Measurements from ENCODE around the gene DAW1.
A peak's percentile ranks its signal among the peaks of the same experiment; 100 is the strongest.
"Not testable (repeated sequence)": the region's sequence is repeated elsewhere in the genome, so short reads cannot be mapped to it uniquely, and the experiment has no call there.

DAW1 gene, protein sequence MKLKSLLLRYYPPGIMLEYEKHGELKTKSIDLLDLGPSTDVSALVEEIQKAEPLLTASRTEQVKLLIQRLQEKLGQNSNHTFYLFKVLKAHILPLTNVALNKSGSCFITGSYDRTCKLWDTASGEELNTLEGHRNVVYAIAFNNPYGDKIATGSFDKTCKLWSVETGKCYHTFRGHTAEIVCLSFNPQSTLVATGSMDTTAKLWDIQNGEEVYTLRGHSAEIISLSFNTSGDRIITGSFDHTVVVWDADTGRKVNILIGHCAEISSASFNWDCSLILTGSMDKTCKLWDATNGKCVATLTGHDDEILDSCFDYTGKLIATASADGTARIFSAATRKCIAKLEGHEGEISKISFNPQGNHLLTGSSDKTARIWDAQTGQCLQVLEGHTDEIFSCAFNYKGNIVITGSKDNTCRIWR

DNA sequence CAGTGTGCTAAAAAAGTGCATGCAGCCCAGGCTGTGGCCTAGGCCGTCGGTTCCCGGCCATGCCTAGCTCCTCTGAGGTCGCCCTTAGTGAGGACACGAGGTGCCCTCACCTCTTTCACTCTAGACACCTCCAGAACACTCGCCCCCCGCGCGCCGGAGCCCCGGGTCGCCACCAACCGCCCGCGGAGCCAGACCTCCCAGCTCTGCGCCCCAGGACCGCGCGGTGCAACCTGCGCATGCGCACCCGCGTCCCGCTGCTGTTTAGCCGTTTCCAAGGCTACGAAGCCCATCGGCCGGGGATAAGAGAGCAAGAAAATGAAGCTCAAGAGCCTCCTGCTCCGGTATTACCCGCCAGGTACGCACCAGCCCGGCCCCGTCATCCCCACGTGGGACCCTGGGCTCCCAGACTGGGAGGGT lies at the start of gene DAW1:
TSS of gene DAW1 (plus strand) at position 257 of the 417 bp plus-strand sequence. CDS start at position 316, 59 bp downstream.
- peak in 1 of 2 experiments; percentile 32 for DNase-seq (ENCODE audit: low read depth in 2 of 2)

DNA sequence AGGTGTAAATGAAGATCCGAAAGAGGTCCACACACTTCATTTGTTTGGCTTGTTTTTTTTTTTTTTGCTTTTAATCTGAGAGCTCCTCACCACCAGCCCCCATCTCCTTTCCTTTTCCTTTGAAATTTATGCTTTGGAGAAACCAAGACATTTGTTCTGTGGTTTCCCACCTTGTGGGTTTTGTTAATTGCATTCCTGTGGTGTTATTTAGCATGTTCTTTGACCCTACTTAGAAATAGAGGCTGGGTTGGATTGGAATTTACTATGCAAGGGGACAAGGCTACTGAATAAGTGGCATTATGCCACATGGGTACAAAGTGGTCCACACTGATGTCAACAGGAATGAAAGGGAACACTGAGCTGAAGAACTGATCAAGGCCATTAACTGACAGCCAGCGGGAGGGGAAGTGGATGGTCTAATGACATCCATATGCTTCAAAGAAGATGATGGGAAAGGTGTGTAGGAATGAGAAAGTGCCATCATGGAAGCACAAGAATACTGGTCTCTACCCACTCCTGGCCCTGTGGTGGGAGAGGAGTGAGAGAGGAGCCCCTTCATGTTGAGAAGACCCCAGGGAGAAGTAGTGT lies 48.9 kb upstream of the DAW1 start:
- DNase-seq (ENCODE audit: low read depth in 2 of 2) = peak; percentile 17 to 32

DNA sequence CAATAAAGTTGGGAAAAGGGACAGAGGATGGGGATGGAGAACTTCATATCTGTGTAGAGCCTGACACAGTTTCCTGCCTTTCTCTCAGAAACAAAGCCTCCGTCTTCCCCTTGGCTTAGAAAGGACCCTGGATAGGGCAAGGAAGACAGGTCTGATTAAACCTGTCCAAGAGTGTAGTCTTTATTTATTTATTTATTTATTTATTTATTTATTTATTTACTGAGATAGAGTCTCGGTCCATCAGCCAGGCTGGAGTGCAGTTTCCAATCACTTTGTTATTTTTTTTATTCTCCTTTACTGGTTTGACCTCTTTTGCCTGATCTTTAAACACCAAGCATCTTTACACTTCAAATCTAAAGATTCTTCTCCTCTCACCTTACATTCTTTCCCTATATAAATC lies 47.5 kb upstream of the DAW1 start:
- DNase-seq (ENCODE audit: low read depth in 2 of 2) = no peak

DNA sequence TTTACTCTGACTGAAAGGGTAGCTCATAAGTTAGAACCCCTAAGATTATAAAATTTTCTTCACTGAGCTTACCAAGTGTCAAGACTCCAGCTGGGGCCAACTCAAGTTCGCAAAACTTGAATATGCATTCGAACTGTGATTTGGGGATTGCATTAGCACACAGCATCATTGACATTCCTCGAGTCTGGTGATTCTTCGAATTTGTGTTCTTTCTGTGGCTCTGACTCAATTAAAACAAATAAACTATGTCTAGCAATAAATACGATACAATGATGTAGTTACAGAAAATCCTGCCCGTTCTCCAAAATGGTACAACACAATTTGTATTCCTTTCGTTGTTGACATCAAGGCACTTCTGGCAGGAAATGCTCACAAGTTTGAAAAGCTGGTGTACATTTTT lies 46.7 kb upstream of the DAW1 start:
- DNase-seq (ENCODE audit: low read depth in 2 of 2) = no peak

DNA sequence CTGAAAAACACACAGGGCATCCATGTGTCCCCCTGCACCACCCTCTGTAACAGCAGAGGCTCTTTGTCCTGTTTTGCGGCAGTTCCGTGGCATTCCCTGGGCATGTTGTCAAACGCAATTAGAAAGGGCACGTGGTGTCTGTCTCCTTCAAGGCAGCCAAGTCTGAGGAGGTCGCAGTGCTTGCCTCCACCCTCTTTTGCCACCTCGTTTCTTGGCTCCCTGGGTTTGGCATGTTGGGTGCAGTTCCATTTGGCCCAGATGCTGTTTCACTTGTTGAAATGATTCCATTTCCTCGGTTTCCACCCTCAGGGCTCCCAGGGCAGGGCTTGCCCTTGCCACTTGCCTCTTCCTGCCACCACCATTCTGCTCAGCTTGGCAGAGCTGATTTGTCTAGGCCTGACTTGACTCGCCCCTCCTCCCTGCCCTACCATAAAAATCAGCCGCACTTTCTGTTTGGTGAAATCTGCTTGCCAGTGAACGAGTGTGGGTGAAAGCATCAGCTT lies 45.4 kb upstream of the DAW1 start:
- no peak for DNase-seq (ENCODE audit: low read depth in 2 of 2)

DNA sequence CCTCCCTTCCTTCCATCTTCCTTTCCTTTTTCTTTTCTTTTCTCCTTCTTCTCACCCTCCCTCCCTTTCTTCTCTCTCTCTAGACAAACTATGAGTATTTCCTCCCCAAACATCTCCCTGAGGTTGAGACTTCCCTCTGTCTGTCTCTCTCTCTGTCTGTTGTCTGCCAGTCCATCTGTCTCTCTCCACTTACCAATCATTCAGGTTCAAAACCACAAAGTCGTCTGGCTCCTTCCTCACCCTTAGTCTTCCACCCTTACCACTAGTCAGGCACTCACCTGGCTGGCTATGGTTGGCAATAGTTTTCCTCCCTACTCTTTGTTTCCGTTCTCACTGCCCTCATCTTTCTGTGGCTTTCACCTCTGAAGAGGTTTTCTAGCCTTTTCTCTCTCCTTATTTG lies 44.9 kb upstream of the DAW1 start:
- no peak for DNase-seq (ENCODE audit: low read depth in 2 of 2)

DNA sequence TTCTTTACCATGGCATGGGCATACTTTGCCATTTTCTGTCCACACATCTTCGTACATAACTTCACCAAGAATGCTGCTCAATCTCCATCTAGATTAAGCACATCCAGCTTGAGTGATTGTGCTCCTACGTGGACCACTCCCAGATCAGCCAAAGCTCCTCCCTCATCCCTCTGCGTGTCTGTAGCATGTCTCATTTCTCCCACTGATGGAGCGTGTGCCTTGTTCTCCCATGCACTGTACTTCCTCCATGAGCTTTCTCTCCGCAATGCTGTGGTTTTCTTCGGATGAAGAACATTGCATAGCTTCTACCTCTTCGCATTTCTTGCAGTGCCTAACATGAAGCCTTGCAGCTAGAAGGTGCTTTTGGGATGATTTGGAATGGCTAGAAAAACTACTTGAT lies 44.3 kb upstream of the DAW1 start:
- no peak for DNase-seq (ENCODE audit: low read depth in 2 of 2)

DNA sequence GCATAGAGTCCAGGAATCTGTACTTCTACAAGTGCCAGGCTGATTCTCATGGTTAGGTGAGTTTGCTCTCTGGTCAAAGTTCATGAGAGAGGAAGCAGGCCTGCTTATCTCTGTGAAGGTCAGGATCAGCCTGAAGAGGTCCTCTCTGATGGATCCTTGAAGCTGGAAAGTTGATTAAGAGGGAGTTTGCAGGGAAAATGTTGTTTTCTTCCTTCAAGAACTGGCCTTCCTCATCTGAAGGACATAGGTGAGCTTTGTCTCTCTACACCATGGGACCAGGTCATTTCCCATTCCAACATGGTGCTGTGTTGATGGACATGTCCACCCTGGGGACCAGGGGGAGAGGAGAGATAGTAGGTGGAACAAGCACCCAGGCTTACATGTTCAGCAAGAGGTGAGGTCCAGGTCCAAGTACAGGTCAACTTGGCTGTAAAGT lies 42.9 kb upstream of the DAW1 start:
- DNase-seq (ENCODE audit: low read depth in 2 of 2) = no peak

DNA sequence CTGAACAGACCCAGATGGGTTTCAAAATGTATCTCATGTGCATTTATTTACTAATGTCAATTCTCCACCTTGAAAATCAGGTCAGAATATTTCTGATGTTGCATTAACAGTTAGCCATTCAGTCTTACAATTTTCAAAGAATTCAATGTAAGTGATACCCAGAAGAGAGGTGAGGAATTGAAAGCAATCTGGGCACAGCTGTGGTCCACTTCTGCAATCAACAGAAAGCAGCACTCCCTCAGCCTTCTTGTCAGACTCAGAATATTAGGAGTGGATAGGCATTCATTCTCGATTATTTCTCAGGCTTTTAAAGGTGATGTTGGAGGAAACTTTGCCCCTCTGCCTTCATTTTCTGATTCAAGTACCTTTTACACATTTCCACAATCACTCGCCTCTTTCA lies 42.1 kb upstream of the DAW1 start:
- no peak for DNase-seq (ENCODE audit: low read depth in 2 of 2)

DNA sequence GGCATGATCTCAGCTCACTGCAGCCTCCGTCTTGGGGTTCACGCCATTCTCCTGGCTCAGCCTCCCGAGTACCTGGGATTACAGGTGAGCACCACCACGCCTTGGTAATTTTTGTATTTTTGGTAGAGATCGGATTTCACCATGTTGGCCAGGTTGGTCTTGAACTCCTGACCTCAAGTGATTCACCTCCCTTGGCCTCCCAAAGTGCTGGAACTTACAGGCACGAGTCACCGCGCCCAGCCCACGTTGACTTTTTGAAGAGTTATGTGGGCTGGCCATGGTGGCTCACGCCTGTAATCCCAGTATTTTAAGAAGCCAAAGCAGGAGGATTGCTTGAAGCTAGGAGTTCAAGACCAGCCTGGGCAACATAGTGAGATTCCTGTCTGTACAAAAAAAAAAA lies 37.0 kb upstream of the DAW1 start:
- DNase-seq (ENCODE audit: low read depth in 2 of 2) = no peak

DNA sequence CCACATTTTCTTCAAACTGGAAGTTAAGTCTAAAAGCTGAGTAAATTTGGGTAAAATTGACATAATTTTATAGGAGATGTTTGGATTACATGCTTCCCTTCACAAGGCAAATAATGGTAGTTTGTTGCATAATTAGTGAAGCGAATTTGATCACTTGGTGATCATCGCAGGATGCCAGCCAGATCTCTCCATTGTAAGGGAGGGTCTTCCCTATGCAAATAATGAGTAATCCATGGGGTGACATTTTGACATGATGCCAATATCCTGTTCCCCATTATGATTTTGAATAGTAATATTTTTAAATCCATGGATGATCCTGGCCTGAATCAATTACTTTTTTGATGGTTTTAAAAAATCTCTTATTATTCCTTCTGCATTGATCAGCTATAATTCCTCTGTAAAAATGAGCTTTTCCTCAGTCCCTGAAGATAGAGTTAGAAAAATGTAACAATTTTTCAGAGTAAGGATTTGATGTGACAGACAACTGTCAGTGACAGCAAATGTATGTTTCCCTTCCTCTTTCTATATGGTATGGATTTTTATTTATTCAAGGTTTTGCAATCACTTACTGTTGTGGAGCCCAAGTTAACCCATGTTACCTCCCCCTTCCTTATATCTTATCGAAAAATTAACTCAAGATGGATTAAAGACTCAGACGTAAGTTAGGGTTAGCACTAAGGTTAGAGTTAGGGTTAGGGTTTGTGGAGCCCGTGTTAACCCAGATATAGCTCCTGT lies 36.3 kb upstream of the DAW1 start:
- DNase-seq (ENCODE audit: low read depth in 2 of 2) = no peak

DNA sequence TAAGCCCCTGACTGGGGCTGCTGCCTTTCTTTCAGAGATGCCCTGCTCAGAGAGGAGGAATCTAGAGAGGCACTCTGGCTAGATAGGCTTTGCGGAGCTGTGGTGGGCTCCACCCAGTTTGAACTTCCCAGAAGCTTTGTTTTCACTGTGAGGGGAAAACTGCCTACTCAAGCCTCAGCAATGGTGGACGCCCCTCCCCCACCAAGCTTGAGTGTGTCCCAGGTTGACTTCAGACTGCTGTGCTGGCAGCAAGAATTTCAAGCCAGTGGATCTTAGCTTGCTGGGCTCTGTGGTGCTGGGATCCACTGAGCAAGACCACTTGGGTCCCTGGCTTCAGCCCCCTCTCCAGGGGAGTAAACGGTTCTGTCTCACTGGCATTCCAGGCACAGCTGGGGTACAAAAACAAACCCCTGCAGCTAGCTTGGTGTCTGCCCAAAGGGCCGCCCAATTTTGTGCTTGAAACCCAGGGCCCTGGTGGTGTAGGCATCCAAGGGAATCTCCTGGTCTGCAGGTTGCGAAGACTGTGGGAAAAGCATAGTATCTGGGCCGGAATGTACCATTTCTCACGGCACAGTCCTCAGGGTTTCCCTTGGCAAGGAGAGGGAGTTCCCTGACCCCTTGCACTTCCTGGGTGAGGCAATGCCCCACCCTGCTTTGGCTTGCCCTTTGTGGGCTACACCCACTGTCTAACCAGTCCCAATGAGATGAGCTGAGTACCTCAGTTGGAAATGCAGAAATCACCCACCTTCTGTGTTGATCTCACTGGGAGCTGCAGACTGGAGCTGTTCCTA lies 31.9 kb upstream of the DAW1 start:
- DNase-seq (ENCODE audit: low read depth in 2 of 2) = not testable (repeated sequence)

DNA sequence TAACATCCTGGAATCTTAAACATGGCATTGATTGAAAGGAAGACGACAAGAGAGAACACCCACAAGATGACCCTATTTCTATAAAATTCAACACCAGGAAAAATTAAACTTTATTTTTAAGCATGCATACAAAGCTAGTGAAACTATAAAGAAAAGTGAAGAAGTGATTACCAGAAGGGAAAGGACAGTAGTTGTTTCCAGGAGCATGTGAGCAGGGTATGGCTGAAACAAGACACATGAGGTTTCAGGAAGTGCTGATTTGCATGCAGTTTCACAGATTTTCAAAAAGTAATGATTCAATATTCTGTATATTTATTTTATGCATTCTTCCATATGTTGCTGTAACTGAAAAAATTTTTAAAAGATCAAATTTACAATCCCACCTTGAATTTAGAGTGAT lies 24.6 kb upstream of the DAW1 start:
- DNase-seq (ENCODE audit: low read depth in 2 of 2) = no peak

DNA sequence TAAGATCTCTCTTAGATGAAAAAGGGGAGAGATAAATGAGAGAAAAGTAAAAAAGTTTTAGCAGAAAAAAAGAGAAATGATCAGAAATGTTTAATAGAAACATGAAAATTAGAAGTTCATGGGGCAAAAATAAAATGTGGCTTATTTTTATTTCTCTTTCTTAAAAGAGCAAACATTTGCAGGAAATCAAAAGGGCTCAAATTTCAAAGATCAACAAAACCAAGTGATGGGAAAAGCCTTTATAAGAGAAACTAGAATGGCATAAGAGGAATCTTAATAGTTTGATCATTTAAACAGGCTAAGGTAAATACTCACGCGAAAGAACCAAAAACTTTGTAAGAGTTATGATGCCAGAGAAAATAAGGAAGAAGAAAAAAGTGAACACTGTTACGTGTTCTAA lies 23.3 kb upstream of the DAW1 start:
- no peak for DNase-seq (ENCODE audit: low read depth in 2 of 2)

DNA sequence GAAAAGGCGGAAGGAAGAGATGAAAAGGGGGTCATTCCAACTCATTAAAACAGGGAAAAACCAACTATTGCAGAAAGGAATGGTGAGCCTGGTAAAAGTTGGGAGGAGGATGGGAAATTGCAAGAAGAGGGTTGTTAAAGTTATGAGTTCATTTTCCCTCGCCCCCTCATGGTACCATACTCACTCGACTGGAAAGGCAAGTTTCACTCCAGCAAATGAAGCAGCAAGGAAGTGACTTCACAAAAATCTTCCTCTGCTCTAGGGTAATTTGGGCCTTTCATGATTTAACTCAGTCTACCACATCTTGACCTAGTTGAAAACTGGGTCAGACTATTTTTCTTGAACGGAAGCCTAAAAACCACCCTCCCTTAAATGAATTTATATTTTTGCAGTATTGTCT lies 22.8 kb upstream of the DAW1 start:
- no peak for DNase-seq (ENCODE audit: low read depth in 2 of 2)

DNA sequence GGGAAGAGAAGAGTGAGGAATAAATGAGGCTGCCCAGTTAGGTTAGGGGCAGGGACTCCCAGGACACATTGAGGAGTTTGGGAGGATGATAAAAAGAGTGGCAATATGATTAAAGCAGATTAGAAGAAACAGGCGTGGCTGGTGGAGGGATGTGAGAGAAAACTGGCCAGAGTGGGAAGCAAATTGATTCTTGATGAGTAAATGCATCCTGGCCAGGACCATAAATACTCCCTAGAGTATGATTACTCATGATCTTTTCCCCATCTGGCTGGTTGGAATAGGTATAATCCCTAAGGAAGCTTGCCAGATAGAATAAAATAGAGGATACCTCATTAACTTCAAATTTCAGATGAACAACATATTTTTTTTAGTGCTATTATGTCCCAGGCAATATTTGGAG lies 21.5 kb upstream of the DAW1 start:
- DNase-seq (ENCODE audit: low read depth in 2 of 2) = peak in 1 of 2 experiments; percentile 25

DNA sequence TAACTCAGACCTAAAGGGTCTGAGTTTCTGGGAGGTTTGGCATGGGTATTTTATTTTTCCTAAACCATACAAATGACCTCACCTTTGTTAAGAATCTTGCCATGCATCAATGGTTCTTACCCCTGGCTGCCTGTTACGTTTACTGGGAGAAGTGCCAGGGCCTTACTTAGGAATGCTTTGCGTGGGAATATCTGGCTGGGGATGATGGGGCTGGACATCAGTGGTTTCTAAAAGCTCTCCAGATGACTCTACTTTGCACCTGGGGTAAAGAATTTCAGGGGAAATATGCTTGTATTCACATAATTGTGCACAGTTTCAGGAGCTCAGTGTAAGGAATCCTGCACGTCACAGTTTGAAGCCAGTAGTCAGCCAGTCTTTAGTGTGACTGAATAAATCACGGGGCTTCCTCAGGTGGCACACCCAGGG lies 18.2 kb upstream of the DAW1 start:
- peak; percentile 43 to 44 for DNase-seq (ENCODE audit: low read depth in 2 of 2)

DNA sequence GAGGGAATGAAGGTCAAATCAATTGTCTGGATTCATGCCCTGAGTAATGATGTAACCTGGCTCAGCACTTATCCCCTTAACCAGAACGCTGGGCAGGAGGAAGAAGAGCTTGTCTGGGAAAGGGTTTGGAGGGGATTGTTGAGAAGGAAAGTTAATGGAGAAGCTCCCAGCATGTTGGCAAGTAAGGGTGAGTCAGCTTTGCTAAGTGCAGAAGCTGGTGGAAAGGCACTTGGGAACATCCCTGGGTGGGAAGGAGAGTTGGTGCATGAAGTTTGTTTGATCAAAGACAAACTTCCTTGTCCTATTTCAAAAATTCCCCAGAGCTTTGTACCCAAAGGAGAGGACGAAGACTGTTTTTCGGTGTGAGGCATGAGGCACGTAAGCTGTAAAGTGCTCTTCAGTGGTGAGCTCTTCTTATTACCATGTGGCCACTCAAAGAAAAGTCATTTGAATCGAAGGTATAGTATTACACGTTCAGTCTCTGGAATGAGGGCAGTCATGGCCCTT lies 17.6 kb upstream of the DAW1 start:
- DNase-seq (ENCODE audit: low read depth in 2 of 2) = no peak

DNA sequence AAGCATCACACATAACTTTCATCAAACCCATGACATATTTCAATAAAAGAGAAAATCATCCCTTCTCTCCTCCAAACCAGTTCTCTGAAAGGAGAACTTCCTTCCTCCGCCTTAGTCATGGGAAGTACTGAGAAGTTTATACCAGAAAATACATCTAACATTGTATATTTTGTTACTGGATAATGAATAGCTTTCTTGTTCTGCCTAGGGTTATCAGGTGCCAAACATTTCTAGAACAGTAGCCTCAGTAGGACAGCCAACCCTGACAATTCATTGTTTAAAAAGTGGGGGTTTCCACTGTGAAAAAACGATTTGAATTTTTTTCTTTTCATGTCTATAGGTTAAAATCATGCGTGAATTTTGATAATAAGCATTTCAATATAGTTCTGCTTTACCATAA lies 16.0 kb upstream of the DAW1 start:
- DNase-seq (ENCODE audit: low read depth in 2 of 2) = no peak

DNA sequence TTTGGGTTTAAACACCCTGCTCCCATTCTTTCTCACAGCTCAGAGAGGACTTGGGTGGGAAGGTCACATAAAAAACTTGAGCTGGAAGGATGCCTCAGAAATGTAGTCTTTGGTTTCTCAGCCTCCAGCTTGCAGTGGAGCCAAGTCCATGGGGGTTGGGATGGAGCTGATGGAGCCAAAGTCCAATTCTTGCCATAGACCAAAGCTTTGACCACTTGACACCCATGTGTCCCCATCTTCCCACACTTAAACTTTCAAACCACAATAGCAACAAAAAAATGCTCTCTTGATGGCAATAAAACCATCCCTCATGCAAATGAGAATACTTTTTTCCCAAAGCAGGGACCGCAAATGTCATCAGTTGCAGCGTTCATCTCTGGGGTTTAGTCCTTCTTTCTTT lies 14.7 kb upstream of the DAW1 start:
- no peak for DNase-seq (ENCODE audit: low read depth in 2 of 2)

DNA sequence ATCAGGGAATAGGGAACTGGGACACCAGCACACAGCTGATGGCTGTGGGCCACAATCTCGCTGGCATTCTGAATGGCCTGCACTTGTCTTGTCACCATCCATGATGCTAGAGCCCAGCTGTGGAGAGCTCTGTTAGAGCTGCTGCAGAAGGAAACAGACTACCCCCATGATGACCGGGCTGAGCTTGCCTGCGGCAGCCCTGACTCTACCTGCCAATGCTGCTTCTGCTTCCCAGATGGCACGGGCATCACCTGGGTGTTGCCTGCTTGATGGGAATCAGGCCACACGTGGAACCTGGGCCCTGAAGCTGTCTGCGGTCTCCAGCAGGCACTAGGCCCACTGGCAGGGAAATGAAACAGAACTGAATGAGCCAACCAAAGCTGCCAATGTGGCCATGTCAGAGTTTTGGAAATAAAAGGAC lies 11.2 kb upstream of the DAW1 start:
- DNase-seq (ENCODE audit: low read depth in 2 of 2) = no peak

DNA sequence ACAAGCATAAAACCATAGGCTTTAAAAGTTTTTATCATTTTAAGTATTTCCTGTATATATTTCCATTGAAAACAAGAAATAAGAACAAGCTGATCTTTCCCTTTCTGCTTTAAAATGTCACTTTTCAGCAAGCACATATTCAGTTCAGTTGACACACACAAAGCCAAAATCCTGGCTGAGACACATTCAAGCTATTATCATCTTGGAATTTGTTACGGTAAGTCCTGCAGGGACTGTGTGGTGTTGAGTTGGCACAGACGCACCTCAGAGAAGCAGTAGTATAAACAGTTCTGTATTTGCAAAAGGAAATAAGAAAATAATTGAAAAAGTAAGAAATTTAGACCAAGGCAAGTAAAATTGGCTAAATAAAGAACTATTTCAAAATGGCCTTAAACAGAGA lies 10.4 kb upstream of the DAW1 start:
- DNase-seq (ENCODE audit: low read depth in 2 of 2) = no peak

Data from fibroblast of skin of left quadriceps (primary cell).